MM.1S (cell line): ENCODE measurements around the gene UBE2E3.
"Not testable (repeated sequence)": the region's sequence is repeated elsewhere in the genome, so short reads cannot be mapped to it uniquely, and the experiment has no call there.

Source experiments
- DNase-seq: peaks from one replicate; pipeline ENCODE4 v3.0.0-alpha.2; 2015
- H2AFZ ChIP-seq: fragments of 300-600 bp; sonication (generic); 2 replicates; pipeline ENCODE4 v1.6.0; 2016; ENCODE audit warnings: antibody characterized with exemption, low read length
- H3F3A ChIP-seq: fragments of 300-600 bp; sonication (generic); 2 replicates; pipeline ENCODE4 v1.6.1; 2016; ENCODE audit warnings: mild to moderate bottlenecking, antibody characterized with exemption, low read length, moderate library complexity, mixed read lengths; ENCODE audit not compliant: insufficient read depth
- H3K27ac ChIP-seq: fragments of 300-600 bp; sonication (generic); 2 replicates; pipeline ENCODE4 v1.5.1; 2016; ENCODE audit warnings: mild to moderate bottlenecking, low read length
- H3K27me3 ChIP-seq: fragments of 300-600 bp; sonication (generic); replicated peaks from 2 replicates; pipeline ENCODE4 v1.6.0; 2016; ENCODE audit warnings: low read length; ENCODE audit not compliant: insufficient read depth
- H3K36me3 ChIP-seq: fragments of 300-600 bp; sonication (generic); replicated peaks from 2 replicates; pipeline ENCODE4 v1.6.1; 2016; ENCODE audit warnings: mild to moderate bottlenecking, low read length, mixed read lengths; ENCODE audit not compliant: insufficient read depth
- H3K4me1 ChIP-seq: fragments of 300-600 bp; sonication (generic); 2 replicates; pipeline ENCODE4 v1.6.1; 2016; ENCODE audit warnings: low read length, mixed read lengths
- H3K4me2 ChIP-seq: fragments of 300-600 bp; sonication (generic); 2 replicates; pipeline ENCODE4 v1.6.0; 2016; ENCODE audit warnings: low read depth, low read length
- H3K4me3 ChIP-seq: fragments of 300-600 bp; sonication (generic); 2 replicates; pipeline ENCODE4 v1.5.1; 2016; ENCODE audit warnings: low read length, mixed read lengths
- H3K79me2 ChIP-seq: fragments of 300-600 bp; sonication (generic); 2 replicates; pipeline ENCODE4 v1.6.1; 2016; ENCODE audit warnings: mixed run types, low read length, mixed read lengths
- H3K9ac ChIP-seq: fragments of 300-600 bp; sonication (generic); 2 replicates; pipeline ENCODE4 v1.6.1; 2016; ENCODE audit warnings: low read length, mixed read lengths
- H3K9me2 ChIP-seq: fragments of 300-600 bp; sonication (generic); replicated peaks from 2 replicates; pipeline ENCODE4 v1.6.1; 2016; ENCODE audit warnings: mild to moderate bottlenecking, low read length, mixed read lengths; ENCODE audit not compliant: insufficient read depth
- H3K9me3 ChIP-seq: fragments of 300-600 bp; sonication (generic); replicated peaks from 2 replicates; pipeline ENCODE4 v1.6.1; 2016; ENCODE audit warnings: mild to moderate bottlenecking, low read length, mixed read lengths; ENCODE audit not compliant: insufficient read depth
- H4K20me1 ChIP-seq: fragments of 300-600 bp; sonication (generic); 2 replicates; pipeline ENCODE4 v1.6.1; 2016; ENCODE audit warnings: mild to moderate bottlenecking, low read length, moderate library complexity, mixed read lengths; ENCODE audit not compliant: insufficient read depth
- EZH2 ChIP-seq: fragments of 300-600 bp; sonication (generic); optimal IDR thresholded peaks from 2 replicates; pipeline ENCODE3; 2017; ENCODE audit warnings: low read depth, mild to moderate bottlenecking, antibody characterized with exemption, low read length, mixed read lengths
- EZH2phosphoT487 ChIP-seq: fragments of 300-600 bp; sonication (generic); IDR thresholded peaks from 2 replicates; pipeline ENCODE4 v1.6.1; 2018; ENCODE audit warnings: antibody characterized with exemption, low read length
- TF ChIP-seq, protein P1 (sequence below): fragments of 300-600 bp; sonication (generic); IDR thresholded peaks from 2 replicates; pipeline ENCODE4 v1.5.1; 2016; ENCODE audit warnings: antibody characterized with exemption, low read length, mixed read lengths

UBE2E3 gene

DNA sequence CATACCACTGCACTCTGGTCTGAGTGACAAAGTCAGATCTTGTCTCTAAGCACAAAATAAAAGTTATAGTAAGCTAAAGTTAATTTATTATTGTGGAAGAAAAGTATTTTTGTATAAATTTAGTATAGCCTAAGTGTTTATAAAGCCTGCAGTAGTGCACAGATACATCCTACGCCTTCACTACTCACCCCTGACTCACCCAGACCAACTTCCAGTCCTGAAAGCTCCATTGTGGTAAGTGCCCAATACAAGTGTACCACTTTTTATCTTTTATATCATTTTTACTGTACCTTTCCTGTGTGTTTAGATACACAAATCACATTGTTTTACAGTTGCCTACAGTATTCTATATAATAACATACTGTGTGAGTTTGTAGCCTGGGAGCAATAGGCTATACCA lies 57.5 kb downstream of the UBE2E3 start:
- H3K9ac ChIP-seq = no peak overlapping the region
- TF ChIP-seq, protein P1, sequence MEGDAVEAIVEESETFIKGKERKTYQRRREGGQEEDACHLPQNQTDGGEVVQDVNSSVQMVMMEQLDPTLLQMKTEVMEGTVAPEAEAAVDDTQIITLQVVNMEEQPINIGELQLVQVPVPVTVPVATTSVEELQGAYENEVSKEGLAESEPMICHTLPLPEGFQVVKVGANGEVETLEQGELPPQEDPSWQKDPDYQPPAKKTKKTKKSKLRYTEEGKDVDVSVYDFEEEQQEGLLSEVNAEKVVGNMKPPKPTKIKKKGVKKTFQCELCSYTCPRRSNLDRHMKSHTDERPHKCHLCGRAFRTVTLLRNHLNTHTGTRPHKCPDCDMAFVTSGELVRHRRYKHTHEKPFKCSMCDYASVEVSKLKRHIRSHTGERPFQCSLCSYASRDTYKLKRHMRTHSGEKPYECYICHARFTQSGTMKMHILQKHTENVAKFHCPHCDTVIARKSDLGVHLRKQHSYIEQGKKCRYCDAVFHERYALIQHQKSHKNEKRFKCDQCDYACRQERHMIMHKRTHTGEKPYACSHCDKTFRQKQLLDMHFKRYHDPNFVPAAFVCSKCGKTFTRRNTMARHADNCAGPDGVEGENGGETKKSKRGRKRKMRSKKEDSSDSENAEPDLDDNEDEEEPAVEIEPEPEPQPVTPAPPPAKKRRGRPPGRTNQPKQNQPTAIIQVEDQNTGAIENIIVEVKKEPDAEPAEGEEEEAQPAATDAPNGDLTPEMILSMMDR = no peak
- no peak for TF ChIP-seq EZH2phosphoT487
- no peak for TF ChIP-seq EZH2
- H4K20me1 ChIP-seq = peaks cover 2% of the 10 kb centered on the region; the same call in 1 of the 2 replicates
- no peaks in the 10 kb centered on the region for H3K9me2 ChIP-seq
- H3K79me2 ChIP-seq = peaks cover 77% of the 10 kb centered on the region
- H3K27me3 ChIP-seq = no peaks in the 10 kb centered on the region
- H3K4me3 ChIP-seq = no peak overlapping the region
- peaks cover 6% of the 10 kb centered on the region; the same call in 1 of the 2 replicates for H3K4me1 ChIP-seq
- no peaks in the 10 kb centered on the region for H3K9me3 ChIP-seq
- no peak overlapping the region for H3K4me2 ChIP-seq
- no peak overlapping the region for H3K27ac ChIP-seq
- no peak overlapping the region for H2AFZ ChIP-seq
- no peaks in the 10 kb centered on the region for H3F3A ChIP-seq
- no peaks in the 10 kb centered on the region for H3K36me3 ChIP-seq
- no peak for DNase-seq

DNA sequence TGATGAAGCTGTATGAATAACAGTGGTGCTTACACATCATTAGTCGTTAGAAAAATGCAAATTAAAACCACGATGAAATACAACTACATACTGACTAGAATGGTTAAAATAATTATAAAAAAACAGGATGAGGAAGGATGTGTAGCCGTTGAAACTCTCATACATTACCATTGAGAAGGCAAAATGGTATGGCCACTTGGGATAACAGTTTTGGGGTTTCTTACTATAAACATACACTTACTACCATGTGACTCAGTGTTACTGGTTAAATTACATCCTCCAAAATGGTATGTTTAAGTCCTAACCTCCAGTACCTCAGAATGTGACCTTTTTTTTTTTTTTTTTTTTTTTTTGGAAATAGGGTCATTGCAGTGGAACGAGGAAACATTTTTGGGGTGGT lies 58.4 kb downstream of the UBE2E3 start:
- no peak overlapping the region for H2AFZ ChIP-seq
- no peaks in the 10 kb centered on the region for H3K36me3 ChIP-seq
- H3K4me1 ChIP-seq = peaks cover 6% of the 10 kb centered on the region; the same call in 1 of the 2 replicates
- H3K9me2 ChIP-seq = no peaks in the 10 kb centered on the region
- no peak overlapping the region for H3K4me2 ChIP-seq
- no peaks in the 10 kb centered on the region for H3K9me3 ChIP-seq
- no peak overlapping the region for H3K9ac ChIP-seq
- H3K4me3 ChIP-seq = no peak overlapping the region
- H3K27me3 ChIP-seq = no peaks in the 10 kb centered on the region
- H3F3A ChIP-seq = no peaks in the 10 kb centered on the region
- peaks cover 2% of the 10 kb centered on the region; the same call in 1 of the 2 replicates for H4K20me1 ChIP-seq
- no peak for DNase-seq
- TF ChIP-seq EZH2 (no peak), EZH2phosphoT487 (no peak)
- TF ChIP-seq, protein P1 = no peak
- H3K79me2 ChIP-seq = peaks cover 80% of the 10 kb centered on the region
- H3K27ac ChIP-seq = no peak overlapping the region

DNA sequence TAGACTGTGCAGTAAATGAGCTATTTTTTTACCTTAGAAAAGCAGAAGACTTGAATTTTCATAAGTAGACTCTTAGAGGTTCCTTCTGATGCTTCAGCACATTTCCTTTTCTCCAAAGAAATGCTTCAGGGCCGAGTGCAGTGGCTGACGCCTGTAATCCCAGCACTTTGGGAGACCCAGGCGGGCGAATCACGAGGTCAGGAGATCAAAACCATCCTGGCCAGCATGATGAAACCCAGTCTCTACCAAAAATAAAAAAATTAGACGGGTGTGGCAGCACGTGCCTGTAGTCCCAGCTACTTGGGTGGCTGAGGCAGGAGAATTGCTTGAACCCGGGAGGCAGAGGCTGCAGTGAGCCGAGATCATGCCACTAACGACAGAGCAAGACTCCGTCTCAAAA lies 60.4 kb downstream of the UBE2E3 start:
- H3K79me2 ChIP-seq = peaks cover 81% of the 10 kb centered on the region
- not testable (repeated sequence) for H3K9ac ChIP-seq, H3K36me3 ChIP-seq, H3K4me3 ChIP-seq, H3K9me2 ChIP-seq, DNase-seq, H3F3A ChIP-seq, H4K20me1 ChIP-seq, H3K27ac ChIP-seq, H2AFZ ChIP-seq, H3K4me2 ChIP-seq, H3K27me3 ChIP-seq, H3K9me3 ChIP-seq
- H3K4me1 ChIP-seq = peaks cover 11% of the 10 kb centered on the region; the same call in 1 of the 2 replicates

DNA sequence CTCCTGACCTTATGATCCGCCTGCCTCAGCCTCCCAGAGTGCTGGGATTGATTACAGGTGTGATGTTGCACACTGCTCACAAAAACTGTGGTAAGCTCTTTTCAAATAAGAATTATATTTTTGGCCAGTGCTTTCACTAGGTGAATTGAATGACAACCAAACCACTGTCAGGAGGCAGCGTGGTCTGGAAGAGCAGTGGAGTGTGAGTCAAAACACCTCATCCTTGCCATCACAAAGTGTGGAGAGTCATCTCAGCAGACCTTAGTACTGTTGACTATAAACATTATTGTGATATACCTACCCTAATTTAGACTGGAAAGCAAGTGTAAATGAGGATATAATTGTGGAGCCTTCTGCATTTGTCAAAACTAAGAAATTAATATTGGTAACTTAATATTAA lies 61.3 kb downstream of the UBE2E3 start:
- TF ChIP-seq, protein P1 = no peak
- TF ChIP-seq EZH2 (no peak), EZH2phosphoT487 (no peak)
- Histone ChIP-seq H3K4me1 (peaks cover 5% of the 10 kb centered on the region; the same call in 1 of the 2 replicates), H3K9me2 (no peaks in the 10 kb centered on the region), H2AFZ (no peak overlapping the region), H3K79me2 (peaks cover 79% of the 10 kb centered on the region), H4K20me1 (no peaks in the 10 kb centered on the region), H3K36me3 (no peaks in the 10 kb centered on the region), H3K9ac (no peak overlapping the region), H3K27ac (no peak overlapping the region), H3K9me3 (no peaks in the 10 kb centered on the region), H3K27me3 (no peaks in the 10 kb centered on the region), H3K4me3 (no peak overlapping the region), H3F3A (no peaks in the 10 kb centered on the region), H3K4me2 (no peak overlapping the region)
- DNase-seq = no peak
